ENCODE measurements around the gene ITFG2.

Gene ITFG2

GRCh38 chr12:2785017-2785416 is 27.5 kb upstream of the ITFG2 start:
- POLR2A ChIA-PET (ENCODE audit: low non-redundant PET) = no interaction called here
- CTCF ChIA-PET = interaction anchor here (1.0 to 2.5 kb wide), 3 partner anchors 9 to 102 kb away, joined by 3 to 13 read pairs (median 12); no protein-coding TSS in a partner anchor
- no peak overlapping the region for H3K27ac ChIP-seq
- TF ChIP-seq CTCF (conservative IDR thresholded peaks at IDR 0.05; ENCODE audit: low read depth) = no peak
- no peak for DNase-seq (ENCODE audit: low spot score)

GRCh38 chr12:2791089-2791488 is 21.4 kb upstream of the ITFG2 start:
- H3K27ac ChIP-seq = no peak overlapping the region
- DNase-seq (ENCODE audit: low spot score) = no peak
- ChIA-PET CTCF (no interaction called here), POLR2A (ENCODE audit: low non-redundant PET) (interaction anchor here (0.5 kb wide), 1 partner anchor 61 kb away, joined by 3 read pairs; no protein-coding TSS in a partner anchor)
- no peak for TF ChIP-seq CTCF (conservative IDR thresholded peaks at IDR 0.05; ENCODE audit: low read depth)

GRCh38 chr12:2792671-2793500 is 19.6 kb upstream of the ITFG2 start:
- CTCF ChIA-PET = interaction anchor here (2.0 kb wide), 1 partner anchor 9 kb away, joined by 12 read pairs; no protein-coding TSS in a partner anchor
- H3K27ac ChIP-seq = no peak overlapping the region
- POLR2A ChIA-PET (ENCODE audit: low non-redundant PET) = no interaction called here
- TF ChIP-seq CTCF (conservative IDR thresholded peaks at IDR 0.05; ENCODE audit: low read depth) = no peak
- DNase-seq (ENCODE audit: low spot score) = no peak

- CTCF ChIA-PET = interaction anchor here (2.0 kb wide), 1 partner anchor 10 kb away, joined by 12 read pairs; no protein-coding TSS in a partner anchor
- TF ChIP-seq CTCF (conservative IDR thresholded peaks at IDR 0.05; ENCODE audit: low read depth) = no peak
- no peak overlapping the region for H3K27ac ChIP-seq
- POLR2A ChIA-PET (ENCODE audit: low non-redundant PET) = no interaction called here
- no peak for DNase-seq (ENCODE audit: low spot score)
These were observed 18.9 kb upstream of the ITFG2 start for GRCh38 chr12:2793561-2793960.

- POLR2A ChIA-PET (ENCODE audit: low non-redundant PET) = interaction anchor here (0.7 kb wide), 1 partner anchor 153 kb away, joined by 3 read pairs; no protein-coding TSS in a partner anchor
- peak; percentile 55 for DNase-seq (ENCODE audit: low spot score)
- H3K27ac ChIP-seq = peak overlapping the region; percentile 67
These were observed 18.2 kb upstream of the ITFG2 start for GRCh38 chr12:2794191-2794735.

More at GRCh38 chr12:2794191-2794735, 18.2 kb upstream of the ITFG2 start:
- no peak for TF ChIP-seq CTCF (conservative IDR thresholded peaks at IDR 0.05; ENCODE audit: low read depth)
- CTCF ChIA-PET = interaction anchor here (2.0 kb wide), 1 partner anchor 10 kb away, joined by 12 read pairs; no protein-coding TSS in a partner anchor
